GM21825 (cell line): Measurements from ENCODE around the gene APCDD1.
"Not testable (repeated sequence)": the region's sequence is repeated elsewhere in the genome, so short reads cannot be mapped to it uniquely, and the experiment has no call there.

Experiments used
- ATAC-seq: cut with Tn5 transposase; IDR thresholded peaks from one replicate; pipeline ENCODE4 v1.9.1; 2021; ENCODE audit warnings: mild to moderate bottlenecking, moderate library complexity; ENCODE audit not compliant: unreplicated experiment

The APCDD1 gene

DNA sequence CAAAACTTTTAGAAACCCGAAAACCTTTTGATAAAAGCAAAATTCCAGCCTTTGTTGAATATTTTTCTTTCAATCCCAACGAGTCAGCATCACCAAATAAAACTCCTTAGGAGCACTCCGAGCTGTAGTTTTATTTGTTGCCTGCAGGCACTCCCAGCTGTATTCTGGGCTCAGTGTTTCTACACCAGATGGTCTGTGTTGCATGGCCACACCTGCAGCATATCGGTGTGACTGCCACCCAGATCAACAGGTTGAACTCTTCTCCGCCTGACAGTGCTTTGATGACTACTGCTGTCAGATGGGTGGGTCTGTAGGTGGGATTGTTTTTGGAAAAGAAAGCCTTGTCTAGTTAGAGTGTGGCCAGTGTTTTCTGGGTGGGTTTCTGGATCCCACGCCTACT lies 32.7 kb downstream of the APCDD1 start:
- ATAC-seq: no peak

DNA sequence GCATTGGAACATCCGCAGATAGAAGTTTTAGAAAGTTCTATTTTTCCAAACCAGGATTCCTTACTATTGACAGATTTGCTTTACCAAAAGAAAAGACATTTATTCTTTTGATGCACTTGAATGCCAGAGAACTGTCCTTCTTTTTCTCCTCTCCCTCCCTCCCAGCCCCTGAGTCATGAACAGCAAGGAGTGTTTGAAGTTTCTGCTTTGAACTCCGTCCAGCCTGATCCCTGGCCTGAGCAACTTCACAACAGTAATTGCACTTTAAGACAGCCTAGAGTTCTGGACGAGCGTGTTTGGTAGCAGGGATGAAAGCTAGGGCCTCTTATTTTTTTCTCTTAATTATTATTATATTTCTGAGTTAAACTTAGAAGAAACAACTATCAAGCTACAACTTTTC lies 33.6 kb downstream of the APCDD1 start:
- ATAC-seq: no peak

DNA sequence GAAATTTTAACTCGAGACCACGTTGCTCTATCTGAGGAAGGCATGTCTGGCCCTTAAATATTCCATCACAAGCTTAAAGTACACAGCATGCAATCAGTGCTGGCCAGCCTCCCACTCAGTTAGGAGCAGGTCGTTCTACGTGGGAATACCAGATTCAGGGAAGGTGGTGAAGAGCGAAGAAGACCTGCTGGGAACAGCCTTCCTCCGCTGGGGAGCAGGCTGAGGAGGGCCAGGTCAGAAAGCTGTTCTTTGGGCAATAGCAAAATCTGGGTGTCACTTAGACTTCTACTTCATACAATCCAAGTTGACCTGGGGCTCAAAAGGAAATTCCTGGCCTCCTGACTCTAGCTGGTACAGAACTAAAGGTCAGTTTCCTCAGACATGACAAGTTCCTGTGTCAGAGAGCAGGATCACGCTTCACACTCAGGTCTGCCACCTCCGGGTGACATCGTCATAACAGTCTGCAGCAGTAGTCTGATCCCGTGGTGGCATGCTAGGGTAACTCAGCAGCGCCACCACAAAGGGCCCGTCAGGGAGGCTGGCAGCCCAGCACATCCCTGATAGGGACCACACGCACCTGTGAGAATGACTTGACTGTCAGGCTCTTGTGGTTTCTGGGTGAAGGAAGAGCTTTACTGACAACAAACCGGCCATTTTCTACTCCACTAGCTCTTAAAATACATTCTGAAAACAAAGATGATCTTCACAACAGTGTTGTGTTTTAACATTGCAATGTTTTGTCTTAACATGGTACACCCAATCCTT lies 36.1 kb downstream of the APCDD1 start:
- ATAC-seq: peak; percentile 96

DNA sequence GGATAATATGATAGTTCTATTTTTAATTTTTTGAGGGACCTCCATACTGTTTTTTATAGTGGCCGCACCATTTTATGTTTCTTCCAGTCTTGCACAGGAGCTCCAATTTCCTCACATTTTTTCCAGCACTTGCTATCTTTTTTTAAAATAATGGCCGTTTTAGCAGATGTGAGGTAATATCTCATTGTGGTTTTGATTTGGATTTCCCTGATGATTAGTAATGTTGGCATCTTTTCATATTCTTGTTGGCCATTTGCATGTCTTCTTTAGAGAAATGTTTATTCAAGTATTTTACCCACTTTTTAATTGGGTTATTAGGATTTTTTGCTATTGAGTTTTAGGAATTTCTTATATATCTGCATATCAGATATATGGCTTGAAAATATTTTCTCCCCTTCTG lies 41.5 kb downstream of the APCDD1 start:
- ATAC-seq: no peak

DNA sequence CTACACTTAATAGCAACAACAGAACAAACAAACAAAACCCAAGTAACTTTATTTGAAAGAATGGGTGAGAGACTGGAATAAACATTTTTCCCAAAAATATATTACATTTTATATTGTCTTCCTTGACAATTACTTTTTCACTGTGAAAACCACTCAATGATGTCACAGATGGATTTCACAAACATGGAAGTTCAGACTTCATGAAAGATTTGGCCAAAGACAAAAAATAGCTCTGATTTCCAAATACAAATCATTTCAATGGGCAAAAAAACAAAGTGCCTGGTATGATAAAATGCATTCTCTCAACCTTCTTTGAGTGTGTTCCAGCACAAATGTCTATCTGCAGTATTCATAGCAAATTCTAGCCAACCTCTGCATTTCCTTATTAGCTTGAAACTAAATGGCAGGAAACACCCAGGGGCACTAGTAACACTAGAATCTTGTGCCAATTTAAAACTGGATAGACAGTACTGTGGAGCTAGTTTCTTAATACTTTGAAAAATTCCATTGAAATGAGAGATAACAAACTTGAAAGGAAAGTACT lies 42.8 kb downstream of the APCDD1 start:
- ATAC-seq: no peak

DNA sequence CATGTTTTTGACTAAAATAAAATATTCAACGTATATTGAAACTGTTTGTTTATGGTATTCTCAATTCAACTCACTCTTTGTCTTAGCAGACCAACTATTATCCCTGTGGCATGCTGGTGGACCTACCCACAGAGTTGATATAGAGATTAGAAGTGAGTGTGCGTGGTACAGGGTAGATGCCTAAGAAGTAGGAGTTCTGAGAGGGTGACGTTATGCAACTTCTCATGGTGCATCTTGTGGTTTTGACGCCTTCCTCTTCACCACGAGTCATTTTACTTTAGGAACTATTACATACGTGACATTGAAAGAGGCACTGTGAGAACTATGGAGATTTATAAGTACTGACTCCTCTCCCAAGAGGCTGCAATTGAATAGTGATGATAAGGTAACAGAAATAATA lies 44.8 kb downstream of the APCDD1 start:
- ATAC-seq: no peak

DNA sequence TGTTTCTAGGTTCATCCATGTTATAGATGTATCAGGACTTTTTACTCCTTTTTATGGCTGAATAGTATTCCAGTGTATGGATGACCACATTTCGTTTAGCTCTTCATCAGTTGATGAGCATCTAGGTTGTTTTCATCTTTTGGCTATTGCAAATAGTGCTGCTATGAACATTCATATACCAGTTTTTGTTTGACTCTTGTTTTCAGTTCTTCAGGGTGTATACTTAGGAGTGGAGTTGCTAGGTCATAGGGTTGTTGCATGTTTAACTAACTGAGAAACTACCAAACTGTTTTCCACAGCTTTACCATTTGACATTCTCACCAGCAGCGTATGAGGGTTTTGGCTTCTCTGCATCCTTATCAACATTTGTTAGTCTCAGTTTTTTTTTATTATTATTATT lies 45.6 kb downstream of the APCDD1 start:
- no peak for ATAC-seq

DNA sequence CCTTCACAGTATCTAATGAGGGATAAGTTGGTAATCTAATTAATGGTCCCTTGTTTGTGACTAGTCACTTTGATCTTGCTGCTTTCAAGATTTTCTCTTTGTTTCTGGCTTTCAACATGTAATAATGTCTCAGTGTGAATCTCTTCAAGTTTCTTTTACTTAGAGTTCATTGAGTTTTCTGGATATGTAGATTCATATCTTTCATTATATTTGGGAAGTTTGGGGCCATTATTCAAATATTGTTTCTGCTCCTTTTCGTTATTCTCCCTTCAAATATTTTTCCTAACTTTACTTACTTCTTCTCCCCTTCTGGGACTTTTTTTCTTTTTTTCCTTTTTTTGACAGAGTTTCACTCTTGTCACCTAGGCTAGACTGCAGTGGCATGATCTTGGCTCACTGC lies 50.3 kb downstream of the APCDD1 start:
- ATAC-seq: no peak

DNA sequence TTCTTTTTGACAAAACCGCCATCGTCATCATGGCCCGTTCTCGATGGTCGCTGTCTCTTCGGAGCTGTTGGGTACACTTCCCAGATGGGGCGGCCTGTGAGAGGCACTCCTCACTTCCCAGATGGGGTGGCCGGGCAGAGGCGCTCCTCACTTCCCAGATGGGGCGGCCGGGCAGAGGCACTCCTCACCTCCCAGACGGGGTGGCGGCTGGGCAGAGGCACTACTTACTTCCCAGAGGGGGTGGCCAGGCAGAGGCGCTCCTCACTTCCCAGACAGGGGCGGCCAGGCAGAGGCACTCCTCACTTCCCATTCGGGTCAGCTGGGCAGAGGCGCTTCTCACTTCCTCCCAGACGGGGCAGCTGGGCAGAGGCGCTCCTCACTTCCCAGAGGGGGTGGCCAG lies 51.5 kb downstream of the APCDD1 start:
- not testable (repeated sequence) for ATAC-seq

DNA sequence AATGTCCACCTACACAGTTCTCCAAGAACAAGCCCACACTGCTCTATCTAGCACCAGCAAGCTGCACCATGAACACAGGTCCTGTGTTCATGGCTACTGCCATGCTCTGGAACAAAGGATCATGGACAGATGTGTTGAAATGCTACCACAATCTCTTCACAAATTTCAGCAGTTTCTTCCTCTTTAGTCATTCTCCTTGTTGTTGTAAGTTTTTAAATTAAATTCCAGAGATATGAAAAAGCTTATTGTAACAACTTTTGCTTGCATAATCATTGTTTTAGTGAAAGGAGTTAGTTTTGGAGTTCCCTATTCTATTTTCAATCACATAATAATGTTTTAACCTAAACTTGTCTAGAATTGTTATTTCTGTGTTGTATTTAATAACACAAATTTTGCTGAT lies 54.2 kb downstream of the APCDD1 start:
- no peak for ATAC-seq

DNA sequence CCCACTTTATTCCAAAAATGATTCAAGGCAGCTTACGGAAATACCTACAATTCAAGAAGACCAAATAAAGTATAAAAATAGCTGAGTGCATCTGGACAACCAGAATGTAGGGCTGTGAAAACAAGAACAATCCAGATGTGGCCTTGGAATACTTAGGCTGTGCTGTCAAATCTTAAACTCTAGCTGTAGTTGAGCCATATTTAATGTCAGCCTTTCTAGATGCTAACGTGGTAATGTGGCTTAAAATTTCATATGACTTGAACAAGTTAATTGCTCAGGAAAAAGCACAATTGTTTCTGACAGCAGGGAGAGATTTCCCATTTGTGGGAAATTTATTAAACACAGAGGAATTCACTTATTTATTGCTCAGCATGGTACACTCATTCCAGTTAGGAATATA lies 56.8 kb downstream of the APCDD1 start:
- no peak for ATAC-seq

DNA sequence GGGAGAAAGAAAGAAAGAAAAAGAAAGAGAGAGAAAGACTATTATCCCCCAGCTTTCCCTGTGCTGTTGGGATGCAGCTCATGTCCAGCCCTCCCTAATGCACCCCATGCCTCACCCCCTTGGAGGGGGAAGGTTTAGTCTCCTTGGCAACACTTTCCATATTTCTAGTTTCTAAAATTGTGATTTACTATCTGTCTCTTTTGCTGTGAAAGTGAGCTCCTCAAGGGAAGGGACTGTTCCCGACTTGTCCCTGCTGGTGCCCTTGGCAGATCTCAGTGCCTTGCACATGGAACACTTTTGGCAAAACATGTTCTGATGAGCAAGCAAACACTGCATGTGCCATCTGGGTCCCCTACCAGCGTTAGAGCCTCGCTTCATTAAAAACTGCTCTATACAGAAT lies 59.6 kb downstream of the APCDD1 start:
- ATAC-seq: no peak

DNA sequence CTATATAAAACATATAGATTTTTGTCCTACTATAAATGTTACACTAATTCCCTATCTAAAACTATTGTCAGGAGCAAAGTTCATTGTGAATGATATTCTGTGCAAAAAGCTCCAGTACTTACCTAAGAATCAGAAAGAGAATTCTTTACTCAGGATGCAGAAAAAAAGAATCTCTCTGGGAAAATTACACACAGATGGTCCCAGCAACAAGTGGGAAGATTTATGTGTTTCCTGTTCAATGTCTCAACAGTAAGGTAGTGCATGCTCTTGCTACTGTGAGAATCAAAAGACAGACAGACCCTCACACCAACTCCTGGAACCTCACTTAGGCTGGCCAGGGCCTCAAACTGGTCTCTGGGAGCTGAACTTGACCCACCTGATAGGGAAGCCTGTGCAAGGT lies 60.2 kb downstream of the APCDD1 start:
- ATAC-seq: no peak

DNA sequence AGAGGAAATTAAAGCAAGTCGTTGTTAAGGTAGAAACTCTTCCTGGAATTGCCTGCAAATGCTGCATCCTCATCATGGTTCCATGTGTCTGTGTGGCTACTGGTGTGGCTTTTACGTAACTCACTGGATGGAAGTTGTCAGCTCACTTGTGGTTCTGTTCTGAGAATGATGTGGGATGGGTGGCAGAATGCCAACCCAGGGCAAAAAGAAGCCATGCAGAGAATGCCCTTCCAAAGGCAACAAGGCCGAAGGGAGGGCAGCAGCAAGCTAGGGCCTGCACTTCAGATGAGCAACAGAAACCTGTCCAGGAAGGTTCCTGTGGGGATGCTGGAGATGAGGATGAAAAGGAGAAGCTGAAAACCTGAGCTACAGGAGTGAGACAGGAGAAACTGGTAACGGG lies 61.0 kb downstream of the APCDD1 start:
- no peak for ATAC-seq

DNA sequence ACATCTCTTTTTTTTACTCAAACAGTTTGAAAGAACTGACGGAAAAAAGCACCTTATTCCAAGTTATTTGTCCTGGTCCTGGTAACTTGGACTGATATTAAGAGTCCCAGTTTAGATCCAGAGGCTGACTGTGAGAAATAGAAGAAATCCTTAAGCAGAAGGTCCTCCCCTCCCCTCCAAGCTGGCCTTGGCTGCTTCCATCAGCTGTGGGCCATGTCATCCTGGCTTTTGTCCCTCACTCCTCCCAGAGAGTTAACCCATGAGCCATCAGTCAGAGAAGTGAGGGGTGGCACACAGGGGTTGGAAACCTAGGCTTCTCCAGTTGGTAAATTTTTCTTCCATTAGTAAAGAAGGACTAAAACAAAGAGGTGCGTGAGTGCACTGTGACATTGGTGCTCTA lies 61.6 kb downstream of the APCDD1 start:
- no peak for ATAC-seq

DNA sequence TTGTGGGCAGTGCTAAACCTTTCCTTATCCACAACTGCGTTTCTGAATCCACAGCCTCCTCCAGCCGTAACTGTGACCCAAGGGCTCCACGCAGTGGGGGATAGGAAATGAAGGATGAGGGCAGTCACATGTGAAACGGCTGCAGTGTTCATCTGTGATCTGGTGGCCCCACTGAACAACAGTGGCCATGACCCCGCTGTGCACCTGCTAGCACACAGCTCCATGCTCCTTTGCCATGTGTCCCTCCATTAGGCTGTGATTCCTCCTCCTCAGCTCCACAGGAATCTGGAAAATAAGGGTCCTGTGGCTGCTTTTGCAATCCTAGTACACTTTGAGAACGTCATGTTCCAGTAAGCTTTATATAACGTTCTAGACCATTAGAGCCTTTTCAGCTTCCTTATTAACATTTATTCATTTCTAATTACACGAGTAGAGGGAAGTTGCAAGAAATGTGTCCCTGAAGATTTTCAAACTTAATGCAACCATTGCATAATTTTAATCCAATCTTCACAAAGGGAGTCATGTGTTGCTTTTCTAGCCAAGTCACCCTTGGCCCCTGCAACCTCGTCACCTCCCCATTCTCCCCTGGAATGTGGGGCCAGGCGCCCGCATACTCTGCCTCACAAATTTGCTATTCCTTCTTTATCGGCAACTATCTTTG lies 64.3 kb downstream of the APCDD1 start:
- no peak for ATAC-seq

DNA sequence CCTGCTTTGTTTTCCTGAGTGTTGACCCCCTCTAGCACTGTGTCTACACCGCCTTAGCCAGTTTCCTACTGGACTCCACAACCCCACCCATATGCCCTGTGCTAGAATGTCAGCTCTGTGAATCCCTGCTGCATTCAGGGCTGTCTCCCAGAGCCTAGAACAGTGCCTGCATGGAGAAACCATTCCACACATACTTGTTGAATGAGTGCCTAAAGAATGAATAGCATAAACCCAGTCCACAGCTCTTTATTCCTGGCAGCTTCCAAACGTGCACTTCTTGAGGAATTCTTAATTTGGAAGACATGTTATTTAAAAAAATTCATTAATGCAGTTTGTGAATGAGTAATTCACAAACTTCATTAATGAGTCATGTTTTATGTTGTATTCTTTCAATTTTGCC lies 64.9 kb downstream of the APCDD1 start:
- no peak for ATAC-seq

DNA sequence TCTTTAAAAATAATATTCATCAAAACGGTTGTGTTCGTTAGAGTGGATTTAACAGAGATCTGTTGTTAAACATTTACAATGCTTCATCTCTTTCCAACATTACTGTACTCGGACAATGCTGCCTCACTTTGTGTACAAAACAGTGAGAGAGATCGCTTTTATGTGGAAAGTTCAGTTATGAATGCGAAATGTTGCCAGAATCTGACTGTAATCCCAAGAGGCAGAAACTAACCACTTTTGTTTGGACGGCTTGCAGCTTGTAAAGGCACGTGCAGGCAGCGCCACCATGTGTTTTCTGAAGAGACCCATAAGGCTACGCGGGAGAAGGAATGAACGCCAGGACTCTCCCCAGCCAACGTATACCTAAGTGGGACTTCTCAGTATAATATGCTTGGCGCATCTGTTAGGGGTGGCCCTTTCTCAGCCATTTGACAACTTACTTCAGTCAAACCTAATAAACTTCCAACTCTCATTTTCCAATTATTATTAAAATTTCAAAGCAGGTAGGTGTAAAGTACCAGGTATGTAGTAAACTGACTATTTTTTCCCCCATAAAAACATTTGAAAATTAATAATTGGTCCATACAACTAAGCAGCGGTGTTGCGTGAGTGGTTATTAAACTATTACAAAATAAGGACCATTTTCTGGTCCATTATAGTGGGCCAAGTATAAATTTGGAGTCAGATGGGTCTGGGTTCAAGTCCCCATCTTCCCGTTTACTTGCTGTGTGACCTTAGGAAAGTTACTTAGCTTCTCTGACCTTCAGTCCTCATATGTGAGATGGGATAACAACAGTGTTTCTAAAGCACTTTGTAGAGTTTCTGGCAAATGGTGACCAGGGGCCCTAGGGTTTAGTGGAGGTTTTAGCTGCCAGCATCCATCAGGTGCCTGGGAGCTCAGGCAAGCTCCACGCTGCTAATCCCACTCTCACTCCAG lies 65.8 kb downstream of the APCDD1 start:
- ATAC-seq: peak; percentile 58

DNA sequence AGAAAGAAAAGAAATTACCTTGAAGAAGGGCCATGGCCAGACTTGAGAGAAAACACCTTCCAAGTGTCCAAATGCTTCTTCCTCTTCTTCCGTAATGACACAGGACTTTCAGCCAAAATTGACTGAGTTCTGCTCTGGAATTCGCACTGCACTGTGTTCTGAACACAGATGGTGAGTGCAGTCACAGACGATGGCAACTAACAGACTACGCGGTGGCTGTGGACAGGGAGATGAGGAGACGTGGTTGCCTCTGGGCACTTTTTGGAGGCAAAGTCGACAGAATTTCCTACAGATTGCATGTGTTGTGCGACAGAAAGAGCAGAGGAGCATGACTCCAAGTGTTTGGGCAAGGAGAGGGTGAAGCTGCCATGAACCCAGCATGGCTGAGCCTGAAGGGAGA lies 67.1 kb downstream of the APCDD1 start:
- no peak for ATAC-seq

DNA sequence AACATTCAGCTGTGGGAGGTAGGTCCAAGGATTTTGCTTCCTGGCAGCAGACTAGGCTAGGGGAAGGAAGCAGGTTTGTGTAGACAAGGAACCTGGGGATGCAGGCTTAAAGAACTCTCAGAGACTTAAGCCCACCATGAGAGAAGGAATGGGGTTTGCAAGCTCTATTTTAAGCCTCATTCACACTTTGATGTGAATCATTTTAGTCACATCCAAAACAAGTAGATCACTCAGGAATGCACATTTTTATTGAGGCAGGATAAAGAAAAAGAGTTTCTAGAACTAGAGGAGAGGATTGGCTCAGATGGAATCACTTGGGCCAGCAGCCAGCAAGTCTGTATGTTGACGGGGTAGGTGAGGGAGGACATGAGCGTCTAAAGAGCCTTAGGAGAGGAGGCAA lies 68.1 kb downstream of the APCDD1 start:
- no peak for ATAC-seq

DNA sequence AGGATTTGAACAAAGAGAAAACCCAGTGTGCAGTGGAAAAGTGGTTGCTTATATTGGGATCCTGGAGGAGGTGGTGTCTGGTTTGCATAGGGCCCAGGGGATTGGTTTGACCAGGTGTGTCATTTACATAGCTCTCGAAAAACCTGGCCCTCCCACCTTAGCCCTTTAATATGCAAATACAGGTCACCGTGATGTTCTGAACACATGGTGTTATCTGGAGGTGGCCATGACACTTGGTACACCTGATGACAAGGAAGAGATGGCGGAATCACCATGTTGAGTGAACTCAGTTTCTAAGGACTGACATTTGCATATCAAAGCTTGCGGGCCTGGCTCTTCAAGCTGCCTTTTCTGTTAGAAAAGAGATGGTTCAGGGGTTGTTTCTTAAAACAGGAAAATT lies 69.1 kb downstream of the APCDD1 start:
- no peak for ATAC-seq
